ENCODE measurements around the gene ZNF597.

DNA sequence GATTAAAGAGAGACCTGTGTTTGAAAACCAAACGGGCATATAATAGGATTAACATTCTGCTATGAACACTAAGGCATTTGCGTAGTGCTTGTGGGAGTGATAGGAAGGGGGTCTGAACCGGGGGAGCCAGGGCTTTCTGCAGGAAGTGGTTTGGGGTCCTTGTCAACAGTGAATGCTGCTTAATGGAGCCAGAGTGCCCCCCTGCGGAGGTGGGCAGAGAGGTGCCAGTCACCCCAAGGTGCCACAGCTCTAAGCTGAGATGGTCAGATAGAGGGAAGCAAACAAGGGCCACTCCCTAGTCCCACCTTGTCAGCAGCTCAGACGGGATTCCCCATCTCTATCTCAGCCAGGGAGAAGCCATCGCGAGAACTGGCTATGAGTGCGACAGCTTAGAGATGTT, 17.8 kb upstream of the ZNF597 start:
- TF ChIP-seq SIN3A (IDR thresholded peaks at IDR 0.05; ENCODE audit: borderline replicate concordance, insufficient read depth, low read depth, low read length) (no peak), POLR2AphosphoS5 (IDR thresholded peaks at IDR 0.05; ENCODE audit: low read depth, low read length) (no peak), TCF7L2 (IDR thresholded peaks at IDR 0.05; ENCODE audit: low read depth, low read length) (no peak)
- TF ChIP-seq, protein P1, sequence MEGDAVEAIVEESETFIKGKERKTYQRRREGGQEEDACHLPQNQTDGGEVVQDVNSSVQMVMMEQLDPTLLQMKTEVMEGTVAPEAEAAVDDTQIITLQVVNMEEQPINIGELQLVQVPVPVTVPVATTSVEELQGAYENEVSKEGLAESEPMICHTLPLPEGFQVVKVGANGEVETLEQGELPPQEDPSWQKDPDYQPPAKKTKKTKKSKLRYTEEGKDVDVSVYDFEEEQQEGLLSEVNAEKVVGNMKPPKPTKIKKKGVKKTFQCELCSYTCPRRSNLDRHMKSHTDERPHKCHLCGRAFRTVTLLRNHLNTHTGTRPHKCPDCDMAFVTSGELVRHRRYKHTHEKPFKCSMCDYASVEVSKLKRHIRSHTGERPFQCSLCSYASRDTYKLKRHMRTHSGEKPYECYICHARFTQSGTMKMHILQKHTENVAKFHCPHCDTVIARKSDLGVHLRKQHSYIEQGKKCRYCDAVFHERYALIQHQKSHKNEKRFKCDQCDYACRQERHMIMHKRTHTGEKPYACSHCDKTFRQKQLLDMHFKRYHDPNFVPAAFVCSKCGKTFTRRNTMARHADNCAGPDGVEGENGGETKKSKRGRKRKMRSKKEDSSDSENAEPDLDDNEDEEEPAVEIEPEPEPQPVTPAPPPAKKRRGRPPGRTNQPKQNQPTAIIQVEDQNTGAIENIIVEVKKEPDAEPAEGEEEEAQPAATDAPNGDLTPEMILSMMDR (IDR thresholded peaks at IDR 0.05), result no peak
- TF ChIP-seq, protein P2, sequence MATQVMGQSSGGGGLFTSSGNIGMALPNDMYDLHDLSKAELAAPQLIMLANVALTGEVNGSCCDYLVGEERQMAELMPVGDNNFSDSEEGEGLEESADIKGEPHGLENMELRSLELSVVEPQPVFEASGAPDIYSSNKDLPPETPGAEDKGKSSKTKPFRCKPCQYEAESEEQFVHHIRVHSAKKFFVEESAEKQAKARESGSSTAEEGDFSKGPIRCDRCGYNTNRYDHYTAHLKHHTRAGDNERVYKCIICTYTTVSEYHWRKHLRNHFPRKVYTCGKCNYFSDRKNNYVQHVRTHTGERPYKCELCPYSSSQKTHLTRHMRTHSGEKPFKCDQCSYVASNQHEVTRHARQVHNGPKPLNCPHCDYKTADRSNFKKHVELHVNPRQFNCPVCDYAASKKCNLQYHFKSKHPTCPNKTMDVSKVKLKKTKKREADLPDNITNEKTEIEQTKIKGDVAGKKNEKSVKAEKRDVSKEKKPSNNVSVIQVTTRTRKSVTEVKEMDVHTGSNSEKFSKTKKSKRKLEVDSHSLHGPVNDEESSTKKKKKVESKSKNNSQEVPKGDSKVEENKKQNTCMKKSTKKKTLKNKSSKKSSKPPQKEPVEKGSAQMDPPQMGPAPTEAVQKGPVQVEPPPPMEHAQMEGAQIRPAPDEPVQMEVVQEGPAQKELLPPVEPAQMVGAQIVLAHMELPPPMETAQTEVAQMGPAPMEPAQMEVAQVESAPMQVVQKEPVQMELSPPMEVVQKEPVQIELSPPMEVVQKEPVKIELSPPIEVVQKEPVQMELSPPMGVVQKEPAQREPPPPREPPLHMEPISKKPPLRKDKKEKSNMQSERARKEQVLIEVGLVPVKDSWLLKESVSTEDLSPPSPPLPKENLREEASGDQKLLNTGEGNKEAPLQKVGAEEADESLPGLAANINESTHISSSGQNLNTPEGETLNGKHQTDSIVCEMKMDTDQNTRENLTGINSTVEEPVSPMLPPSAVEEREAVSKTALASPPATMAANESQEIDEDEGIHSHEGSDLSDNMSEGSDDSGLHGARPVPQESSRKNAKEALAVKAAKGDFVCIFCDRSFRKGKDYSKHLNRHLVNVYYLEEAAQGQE (IDR thresholded peaks at IDR 0.05; ENCODE audit: insufficient read depth in 1 of 2, low read depth in 2 of 2, low read length in 1 of 2), result no peak

Measured in Panc1 (cell line).